Measurements from ENCODE around the gene MYL10.

DNA sequence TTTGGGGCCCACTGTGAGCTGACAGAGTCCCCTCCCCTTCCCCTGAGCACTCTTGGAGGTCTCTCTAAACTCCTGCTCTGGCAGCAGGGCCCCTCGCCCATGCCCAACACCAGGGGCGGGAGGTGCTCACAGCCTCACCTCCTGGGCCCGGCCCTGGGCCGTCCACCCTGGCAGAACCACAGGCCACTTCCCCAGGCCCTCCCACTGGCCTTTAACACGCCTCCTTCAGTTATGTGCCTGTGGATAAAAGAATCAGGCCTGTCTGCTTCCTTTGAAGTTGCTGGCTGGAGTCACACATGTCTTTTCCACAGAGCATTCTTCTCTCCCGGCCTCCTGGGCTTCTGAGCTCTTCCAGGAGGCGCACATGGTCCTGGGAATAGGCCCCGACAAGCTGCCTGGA, 10.2 kb downstream of the MYL10 start:
- TF ChIP-seq, protein P1, sequence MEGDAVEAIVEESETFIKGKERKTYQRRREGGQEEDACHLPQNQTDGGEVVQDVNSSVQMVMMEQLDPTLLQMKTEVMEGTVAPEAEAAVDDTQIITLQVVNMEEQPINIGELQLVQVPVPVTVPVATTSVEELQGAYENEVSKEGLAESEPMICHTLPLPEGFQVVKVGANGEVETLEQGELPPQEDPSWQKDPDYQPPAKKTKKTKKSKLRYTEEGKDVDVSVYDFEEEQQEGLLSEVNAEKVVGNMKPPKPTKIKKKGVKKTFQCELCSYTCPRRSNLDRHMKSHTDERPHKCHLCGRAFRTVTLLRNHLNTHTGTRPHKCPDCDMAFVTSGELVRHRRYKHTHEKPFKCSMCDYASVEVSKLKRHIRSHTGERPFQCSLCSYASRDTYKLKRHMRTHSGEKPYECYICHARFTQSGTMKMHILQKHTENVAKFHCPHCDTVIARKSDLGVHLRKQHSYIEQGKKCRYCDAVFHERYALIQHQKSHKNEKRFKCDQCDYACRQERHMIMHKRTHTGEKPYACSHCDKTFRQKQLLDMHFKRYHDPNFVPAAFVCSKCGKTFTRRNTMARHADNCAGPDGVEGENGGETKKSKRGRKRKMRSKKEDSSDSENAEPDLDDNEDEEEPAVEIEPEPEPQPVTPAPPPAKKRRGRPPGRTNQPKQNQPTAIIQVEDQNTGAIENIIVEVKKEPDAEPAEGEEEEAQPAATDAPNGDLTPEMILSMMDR (IDR thresholded peaks at IDR 0.05 in 2 of 3, conservative IDR thresholded peaks at IDR 0.05 in 1 of 3; ENCODE audit: borderline replicate concordance in 1 of 3, insufficient read depth in 1 of 3, low read depth in 2 of 3, low read length in 2 of 3), result no peak
- TF ChIP-seq ZNF274 (IDR thresholded peaks at IDR 0.05; ENCODE audit: low read depth, low read length) (no peak), RAD21 (IDR thresholded peaks at IDR 0.05; ENCODE audit: low read depth) (no peak), EZH2 (IDR thresholded peaks at IDR 0.05) (no peak)
